H1 (cell line): ENCODE results near the gene BICD1.

Experiments used
- ASH2L ChIP-seq: fragments of 200-600, 300-600 bp; sonication (generic); IDR thresholded peaks from one replicate; pipeline ENCODE4 v1.7.1; 2017; ENCODE audit warnings: low read length
- EP300 ChIP-seq, 2 experiments: IDR thresholded peaks; 1 replicate in 1 of 2; 2 replicates in 1 of 2; pipeline ENCODE4 v1.6.1; 2011 to 2012; ENCODE audit warnings: low read depth in 2 of 2, low read length in 2 of 2, mild to moderate bottlenecking in 2 of 2, borderline replicate concordance in 1 of 2, inconsistent platforms in 1 of 2, moderate library complexity in 1 of 2
- EZH2 ChIP-seq: fragments of 200-600 bp; sonication (generic); IDR thresholded peaks from 2 replicates; pipeline ENCODE4 v1.7.1; 2012; ENCODE audit warnings: low read depth, mild to moderate bottlenecking, moderate library complexity, low read length, inconsistent platforms; ENCODE audit not compliant: severe bottlenecking
- JUND ChIP-seq: IDR thresholded peaks from 2 replicates; pipeline ENCODE4 v1.6.1; 2011; ENCODE audit warnings: mild to moderate bottlenecking, improper control_type of control experiment, low read length
- RNF2 ChIP-seq: fragments of 200-900, 300-1000 bp; sonication (generic); IDR thresholded peaks from 2 replicates; pipeline ENCODE4 v1.7.1; 2016; ENCODE audit warnings: borderline replicate concordance, low read depth, mild to moderate bottlenecking, antibody characterized with exemption, low read length; ENCODE audit not compliant: poor library complexity, severe bottlenecking; ENCODE audit errors: missing control alignments
- TF ChIP-seq, protein P1 (sequence below), 3 experiments: IDR thresholded peaks; 1 replicate in 2 of 3; 2 replicates in 1 of 3; pipeline versions ENCODE4 v1.5.1 to v1.6.1; 2011; ENCODE audit warnings: low read length in 3 of 3, mild to moderate bottlenecking in 3 of 3, inconsistent platforms in 2 of 3, low read depth in 1 of 3, moderate library complexity in 1 of 3; ENCODE audit not compliant: insufficient read depth in 1 of 3; ENCODE audit errors: control extremely low read depth in 1 of 3

DNA sequence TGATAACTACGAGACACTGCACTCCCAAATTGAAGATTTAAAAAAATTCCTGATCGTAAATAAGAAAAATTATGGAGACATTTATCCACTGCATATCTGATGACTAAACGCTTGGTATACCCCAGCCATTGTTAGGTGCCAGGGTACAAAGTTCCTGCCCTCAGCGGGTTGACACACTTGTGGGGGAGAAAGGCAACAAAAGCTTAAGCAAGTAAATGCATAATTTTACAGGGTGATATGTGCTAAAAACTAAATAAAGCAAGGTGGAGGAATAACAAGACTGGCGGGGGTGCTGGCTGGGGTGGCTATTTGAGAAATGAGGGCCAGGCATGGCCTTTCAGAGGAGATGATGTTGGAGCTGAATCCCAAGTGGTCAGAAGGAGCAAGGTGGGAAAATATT lies 25.0 kb downstream of the BICD1 start:
- no peak for TF ChIP-seq EP300 (IDR thresholded peaks at IDR 0.05; ENCODE audit: borderline replicate concordance in 1 of 2, low read depth in 2 of 2, low read length in 2 of 2)
- no peak for TF ChIP-seq EZH2
- no peak for TF ChIP-seq JUND
- no peak for TF ChIP-seq RNF2
- TF ChIP-seq ASH2L: no peak
- TF ChIP-seq, protein P1, sequence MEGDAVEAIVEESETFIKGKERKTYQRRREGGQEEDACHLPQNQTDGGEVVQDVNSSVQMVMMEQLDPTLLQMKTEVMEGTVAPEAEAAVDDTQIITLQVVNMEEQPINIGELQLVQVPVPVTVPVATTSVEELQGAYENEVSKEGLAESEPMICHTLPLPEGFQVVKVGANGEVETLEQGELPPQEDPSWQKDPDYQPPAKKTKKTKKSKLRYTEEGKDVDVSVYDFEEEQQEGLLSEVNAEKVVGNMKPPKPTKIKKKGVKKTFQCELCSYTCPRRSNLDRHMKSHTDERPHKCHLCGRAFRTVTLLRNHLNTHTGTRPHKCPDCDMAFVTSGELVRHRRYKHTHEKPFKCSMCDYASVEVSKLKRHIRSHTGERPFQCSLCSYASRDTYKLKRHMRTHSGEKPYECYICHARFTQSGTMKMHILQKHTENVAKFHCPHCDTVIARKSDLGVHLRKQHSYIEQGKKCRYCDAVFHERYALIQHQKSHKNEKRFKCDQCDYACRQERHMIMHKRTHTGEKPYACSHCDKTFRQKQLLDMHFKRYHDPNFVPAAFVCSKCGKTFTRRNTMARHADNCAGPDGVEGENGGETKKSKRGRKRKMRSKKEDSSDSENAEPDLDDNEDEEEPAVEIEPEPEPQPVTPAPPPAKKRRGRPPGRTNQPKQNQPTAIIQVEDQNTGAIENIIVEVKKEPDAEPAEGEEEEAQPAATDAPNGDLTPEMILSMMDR (IDR thresholded peaks at IDR 0.05; ENCODE audit: control extremely low read depth in 1 of 3, insufficient read depth in 1 of 3, low read depth in 1 of 3, low read length in 3 of 3): no peak
